Ishikawa (cell line): Measurements from ENCODE around the gene MYH9.

ENCODE experiments used
- CEBPB ChIP-seq: IDR thresholded peaks from 2 replicates; pipeline ENCODE4 v1.6.1; 2012
- CREB1 ChIP-seq: IDR thresholded peaks from 2 replicates; pipeline ENCODE4 v1.6.1; 2012; ENCODE audit warnings: low read depth
- FOXM1 ChIP-seq: IDR thresholded peaks from 2 replicates; pipeline ENCODE4 v1.6.1; 2012; ENCODE audit warnings: low read depth, borderline replicate concordance
- RAD21 ChIP-seq: IDR thresholded peaks from 2 replicates; pipeline ENCODE4 v1.6.1; 2012; ENCODE audit warnings: low read depth
- TEAD4 ChIP-seq: IDR thresholded peaks from 2 replicates; pipeline ENCODE4 v1.6.1; 2012
- TF ChIP-seq, protein P1 (sequence below): IDR thresholded peaks from 2 replicates; pipeline ENCODE4 v1.6.1; 2012

Gene MYH9

DNA sequence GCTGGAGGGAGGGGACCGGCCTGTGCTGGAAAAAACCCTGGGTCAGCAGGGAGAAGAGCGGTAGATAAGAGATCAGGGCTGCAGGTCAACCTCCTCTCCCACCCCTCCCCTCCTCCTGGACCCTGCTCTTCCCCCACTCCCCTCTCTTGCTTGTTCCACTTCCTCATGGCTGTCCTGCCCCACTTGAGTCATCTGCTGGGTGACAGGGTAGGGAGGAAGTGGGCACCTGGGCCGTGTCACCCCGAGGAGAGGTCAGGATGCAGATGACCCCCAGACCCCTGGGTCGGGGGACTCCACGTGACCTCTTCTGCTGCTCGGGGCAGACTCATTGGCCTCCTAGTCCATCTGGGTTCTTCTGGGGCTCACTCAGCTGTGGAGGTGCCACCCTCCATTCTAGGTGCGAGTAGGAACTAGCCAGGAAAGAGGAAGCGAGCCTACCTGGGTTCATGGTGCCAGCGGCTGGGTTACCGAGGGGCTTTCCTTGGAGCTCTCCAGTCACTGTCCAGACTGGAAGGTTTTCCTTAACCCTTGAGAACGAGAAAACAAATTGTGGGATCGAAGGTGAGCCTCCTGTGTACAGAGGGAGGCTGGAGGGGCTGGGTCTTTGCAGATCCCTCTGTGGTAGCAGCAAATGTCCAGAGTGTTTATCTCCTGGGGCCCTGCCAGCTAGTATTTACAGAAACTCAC is 154.9 kb downstream of the MYH9 start:
- TF ChIP-seq, protein P1, sequence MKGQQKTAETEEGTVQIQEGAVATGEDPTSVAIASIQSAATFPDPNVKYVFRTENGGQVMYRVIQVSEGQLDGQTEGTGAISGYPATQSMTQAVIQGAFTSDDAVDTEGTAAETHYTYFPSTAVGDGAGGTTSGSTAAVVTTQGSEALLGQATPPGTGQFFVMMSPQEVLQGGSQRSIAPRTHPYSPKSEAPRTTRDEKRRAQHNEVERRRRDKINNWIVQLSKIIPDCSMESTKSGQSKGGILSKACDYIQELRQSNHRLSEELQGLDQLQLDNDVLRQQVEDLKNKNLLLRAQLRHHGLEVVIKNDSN: no peak
- no peak for TF ChIP-seq CREB1
- TF ChIP-seq FOXM1: no peak
- no peak for TF ChIP-seq RAD21
- no peak for TF ChIP-seq TEAD4
- TF ChIP-seq CEBPB: no peak
